Stromal cell of bone marrow (primary cell): ENCODE results near the gene FCN3.
"Not testable (repeated sequence)": the region's sequence is repeated elsewhere in the genome, so short reads cannot be mapped to it uniquely, and the experiment has no call there.

ENCODE experiments used
- DNase-seq: peaks from one replicate; pipeline ENCODE4 v3.0.0-alpha.2; 2012; ENCODE audit warnings: low read depth

Gene FCN3

DNA sequence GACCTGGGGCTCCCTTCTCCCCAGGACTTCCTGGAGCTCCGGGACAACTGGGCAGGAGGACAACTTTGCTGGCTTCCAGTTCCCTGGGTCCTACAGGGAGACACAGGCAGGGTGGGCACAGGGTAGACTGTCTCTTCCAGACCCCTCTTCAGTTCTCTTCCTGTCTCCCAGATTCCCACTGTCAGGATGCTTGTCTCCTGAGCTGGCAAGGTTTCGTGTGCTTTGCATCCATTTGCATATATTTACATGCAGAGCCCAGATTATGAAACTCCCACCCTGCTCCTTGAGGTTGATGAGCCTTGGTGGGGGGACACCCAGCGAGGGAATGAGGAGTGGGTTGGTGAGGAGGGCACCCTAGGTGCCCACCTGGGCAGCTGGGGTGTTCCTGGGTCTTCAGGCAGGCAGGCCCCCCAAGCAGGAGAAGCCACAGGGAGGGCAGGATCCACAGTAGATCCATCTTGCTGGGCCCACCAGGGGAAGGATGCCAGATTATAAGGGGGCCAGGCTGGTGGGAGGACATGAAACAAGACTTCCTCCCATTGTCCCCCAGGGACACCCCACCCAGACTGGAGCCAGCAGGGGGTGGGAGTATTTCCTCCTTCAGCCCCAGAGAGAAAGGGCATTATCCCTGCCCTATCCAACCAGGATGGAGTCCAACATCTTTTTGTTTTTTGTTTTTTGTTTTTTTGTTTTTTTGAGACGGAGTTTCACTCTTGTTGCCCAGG lies at the start of gene FCN3:
Gene FCN3, minus strand, starts transcription at position 463 of the 725 bp plus-strand sequence. Its CDS starts 6 bp downstream, at position 457.
- no peak for DNase-seq

DNA sequence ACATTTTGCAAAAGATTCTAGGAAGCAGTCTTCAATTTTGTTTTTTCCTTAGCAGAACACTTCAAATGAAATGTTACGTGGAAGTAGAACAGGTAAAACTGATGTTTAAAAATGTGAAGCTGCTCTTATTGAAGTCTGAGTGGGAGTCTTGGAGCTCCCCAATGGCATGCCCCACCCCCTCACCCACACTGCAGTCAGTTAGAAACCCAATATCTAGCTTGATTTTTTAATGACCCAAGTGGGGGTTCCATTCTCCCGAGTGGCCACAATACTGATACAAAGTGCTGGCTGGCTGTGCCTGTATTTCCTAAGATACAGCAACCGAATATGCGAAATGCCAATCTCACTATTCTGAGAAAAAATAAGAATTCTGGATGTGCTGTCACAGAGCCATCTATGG lies 49.1 kb upstream of the FCN3 start:
- DNase-seq, result no peak

DNA sequence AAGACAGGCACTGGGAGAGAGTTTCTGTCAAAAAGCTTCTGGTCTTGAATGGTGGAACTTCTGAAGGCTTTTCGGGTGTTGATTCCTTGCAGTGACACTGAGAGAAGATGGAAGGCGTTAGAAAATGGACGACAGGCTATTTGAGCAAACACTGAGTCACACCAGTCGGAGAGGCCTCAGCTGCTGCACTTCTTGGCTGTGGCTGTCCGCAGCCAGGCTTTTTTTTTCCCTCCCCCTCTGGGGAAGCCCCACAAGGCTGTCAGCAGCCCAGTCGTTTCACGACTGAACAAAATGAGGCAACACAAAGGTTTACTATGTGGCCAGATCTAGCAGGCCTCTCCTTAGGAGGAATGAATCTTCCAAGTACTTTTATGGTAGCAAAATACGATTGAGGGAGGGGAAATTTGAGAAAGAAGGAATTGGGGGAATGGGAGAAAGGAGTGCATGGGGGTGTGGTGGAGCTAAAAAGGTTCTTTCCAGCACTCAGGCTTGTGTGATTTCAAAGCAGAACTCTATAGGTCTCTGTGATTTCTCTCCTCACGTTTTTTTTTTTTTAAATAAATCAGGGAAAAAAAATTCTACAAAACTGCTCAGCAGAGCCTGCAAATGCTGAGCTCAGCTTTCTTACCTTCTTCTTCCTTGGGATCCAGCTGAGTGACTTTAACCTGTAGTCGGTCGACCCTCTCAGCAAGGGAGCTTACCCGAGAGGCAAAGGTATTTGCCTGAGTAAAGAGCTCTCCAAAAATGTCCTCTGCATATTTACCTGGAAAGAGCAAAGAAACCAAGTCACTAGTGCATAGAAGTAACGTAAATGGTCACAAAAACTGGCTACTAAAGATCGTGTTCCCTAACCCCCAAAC lies 43.9 kb upstream of the FCN3 start:
- DNase-seq, result peak; percentile 95

DNA sequence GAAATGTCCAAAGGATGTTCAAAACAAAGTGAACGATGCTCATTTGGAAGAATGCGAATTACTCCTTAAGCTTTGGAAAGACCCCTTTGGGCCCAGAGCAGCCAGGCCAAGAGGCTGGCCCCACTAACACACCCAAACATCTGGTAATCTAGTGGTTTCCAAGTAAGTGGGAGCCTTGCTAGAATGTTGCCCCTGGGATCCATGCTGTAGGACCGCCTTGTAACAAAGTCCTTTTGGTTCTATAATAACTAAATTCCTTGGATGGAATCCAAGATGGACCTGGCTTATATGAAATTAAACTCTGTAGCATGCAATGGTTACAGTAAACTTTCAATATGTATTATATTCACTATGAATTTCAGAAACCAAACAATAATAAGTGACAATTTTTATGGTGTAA lies 43.1 kb upstream of the FCN3 start:
- DNase-seq, result no peak

DNA sequence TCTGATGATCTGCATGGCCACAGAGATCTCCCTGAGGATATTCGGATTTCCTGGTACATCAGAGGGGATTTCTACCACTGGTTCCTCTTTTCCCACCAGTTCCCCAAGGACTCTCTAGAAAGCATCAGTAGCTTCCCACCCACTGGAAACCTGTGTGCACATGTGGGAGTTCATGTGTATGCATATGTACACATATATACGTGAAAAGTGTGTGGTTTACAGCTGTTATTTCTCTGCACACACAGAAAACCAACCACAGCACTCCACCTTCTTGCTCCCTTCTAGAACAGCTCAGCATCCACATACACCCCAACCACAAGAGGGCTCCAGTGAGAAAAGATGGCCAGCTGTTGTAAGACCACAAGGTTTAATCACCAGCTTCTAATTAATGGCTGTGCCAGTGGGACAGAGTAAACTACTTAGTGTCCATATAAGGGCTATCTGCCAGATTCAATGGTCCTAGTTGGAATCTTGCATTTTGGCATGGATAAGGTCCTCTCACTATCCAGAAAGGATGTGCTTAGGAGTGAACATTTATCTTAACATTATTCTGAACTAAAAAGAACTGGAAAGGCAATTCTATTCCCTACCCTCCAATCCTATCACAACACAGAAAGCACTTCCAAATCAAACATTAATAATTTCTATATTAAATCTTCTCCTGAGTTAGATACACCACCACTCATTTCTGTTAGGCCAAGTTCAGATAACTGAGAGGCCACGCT lies 41.9 kb upstream of the FCN3 start:
- DNase-seq, result peak; percentile 57

DNA sequence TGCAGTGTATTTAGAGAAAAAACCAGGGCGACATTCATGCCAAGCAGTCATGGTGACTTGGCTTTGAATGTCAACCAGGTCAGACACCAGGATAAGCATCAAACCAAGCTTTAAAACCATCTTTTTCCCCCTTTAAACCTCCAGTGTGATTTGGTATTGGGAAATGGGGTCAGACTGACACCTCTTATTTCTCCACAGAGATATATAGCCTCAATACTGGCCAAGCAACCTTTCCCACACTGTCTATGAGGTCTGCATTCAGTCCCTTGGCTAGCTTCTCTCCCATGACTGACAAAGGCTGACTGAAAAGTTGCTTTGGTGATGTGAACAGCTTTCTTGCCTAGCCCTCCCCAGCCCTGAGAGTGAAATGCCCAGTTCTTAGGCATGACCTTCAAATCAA lies 39.5 kb upstream of the FCN3 start:
- no peak for DNase-seq

DNA sequence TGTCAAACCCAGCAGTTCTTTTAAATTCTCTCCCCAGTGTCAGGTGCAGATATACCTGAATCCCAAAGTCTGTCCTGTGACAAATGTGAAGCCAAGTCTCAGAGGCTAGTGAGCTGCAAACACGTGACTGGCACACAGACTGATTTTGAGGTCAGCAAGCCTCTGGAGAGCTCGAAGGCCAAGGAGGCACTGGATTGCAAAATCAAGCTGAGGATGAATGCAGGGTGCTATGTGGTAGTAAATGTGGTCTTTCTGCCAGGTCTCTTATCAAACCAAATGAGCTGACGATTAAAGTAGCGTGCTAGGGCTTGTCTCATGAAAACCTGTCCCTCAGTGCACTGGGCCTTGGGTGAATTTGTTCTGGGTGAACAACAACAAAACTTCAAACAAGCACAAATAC lies 38.4 kb upstream of the FCN3 start:
- no peak for DNase-seq

DNA sequence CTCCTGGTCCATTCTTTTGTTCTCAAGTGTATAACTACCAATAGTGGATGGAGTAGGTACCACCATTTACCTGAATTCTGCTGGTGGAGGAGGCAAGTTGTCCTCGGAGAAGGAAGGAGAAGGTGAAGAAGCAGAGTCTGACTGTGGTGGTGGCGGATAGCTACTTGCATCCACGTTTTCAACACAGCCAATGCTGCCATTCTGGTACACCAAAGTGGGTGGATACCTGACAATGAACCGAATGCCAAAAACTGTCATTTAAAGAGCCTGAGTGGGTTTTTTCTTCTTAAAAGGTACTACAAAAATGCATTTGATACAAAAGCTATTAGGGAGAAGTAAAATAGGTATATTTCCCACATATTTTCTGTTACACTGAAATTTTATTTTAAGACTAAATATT lies 37.9 kb upstream of the FCN3 start:
- DNase-seq, result no peak

DNA sequence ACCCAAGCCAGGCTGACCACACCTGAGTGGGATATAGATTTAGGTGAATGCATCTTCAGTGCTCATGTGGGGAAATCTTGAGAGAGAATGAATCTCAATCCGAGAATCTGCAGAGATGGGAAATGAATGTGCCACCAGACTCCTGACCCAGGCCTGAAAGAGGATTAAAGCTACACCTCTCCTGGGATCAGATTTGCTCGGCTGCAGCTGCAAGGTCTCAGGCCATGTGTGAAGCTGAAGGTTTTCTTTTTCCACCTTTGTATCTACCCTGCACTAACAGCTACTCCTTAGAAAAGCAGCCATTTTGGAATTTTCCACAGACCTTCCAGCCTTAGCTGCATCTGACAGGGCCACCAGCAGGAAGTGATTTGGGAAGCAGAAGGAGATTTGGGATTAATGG lies 36.1 kb upstream of the FCN3 start:
- no peak for DNase-seq

DNA sequence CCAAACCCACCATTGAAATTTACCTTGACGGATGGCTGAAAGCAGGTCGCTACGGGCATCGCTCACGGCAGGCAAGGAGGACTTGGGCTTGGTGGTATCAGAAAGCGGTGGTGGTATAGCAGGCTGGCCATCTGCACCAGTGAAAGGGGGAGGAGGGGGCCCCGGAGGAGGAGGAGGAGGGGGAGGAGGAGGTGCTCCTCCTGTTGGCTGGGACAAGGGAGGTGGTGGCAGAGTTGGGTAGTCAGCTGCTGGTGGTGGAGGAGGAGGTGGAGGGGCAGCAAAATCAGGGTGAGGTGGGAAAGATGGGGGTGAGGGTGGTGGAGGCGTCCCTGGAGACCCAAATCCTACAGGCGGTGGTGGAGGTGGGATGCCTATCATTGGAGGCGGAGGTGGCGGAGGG lies 35.0 kb upstream of the FCN3 start:
- no peak for DNase-seq

DNA sequence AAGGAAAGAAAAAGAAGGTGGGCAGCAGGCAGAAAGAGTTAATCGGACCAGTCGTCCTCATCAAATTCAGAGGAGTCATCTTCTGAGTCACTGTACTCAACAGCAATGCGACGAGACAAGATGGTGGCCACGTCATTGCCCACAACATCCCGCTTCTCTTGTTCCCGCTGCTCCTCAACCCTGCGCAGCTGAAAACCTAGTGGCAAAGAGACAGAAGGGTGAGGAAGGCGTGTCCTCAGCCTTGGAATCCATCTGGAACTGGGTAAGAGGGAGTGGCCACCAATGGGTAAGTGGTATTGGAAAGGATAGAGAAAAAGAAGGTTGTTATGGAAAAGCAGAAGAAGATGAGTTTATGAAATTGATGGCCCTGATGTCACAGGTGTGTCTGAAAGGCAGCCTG lies 33.5 kb upstream of the FCN3 start:
- DNase-seq, result no peak

DNA sequence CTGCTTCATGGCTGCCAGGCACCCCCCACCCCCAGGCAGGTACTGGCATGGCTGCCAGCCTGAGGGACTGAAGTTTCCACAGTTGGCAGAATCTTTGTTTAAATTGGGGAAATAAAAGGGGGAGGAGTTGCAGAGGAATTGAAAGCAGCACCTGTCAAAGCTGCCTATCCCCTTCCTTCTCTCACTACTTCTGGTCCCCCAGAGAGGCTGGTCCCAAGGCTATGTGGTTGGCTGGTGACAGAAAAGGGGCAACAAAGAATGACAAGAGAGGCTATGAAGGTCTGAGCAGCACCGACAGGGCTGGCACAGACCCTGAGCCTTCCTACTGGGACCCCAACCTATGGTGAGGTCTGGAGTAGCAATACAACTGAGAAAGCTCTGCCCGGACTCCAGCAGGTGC lies 32.2 kb upstream of the FCN3 start:
- DNase-seq, result not testable (repeated sequence)

DNA sequence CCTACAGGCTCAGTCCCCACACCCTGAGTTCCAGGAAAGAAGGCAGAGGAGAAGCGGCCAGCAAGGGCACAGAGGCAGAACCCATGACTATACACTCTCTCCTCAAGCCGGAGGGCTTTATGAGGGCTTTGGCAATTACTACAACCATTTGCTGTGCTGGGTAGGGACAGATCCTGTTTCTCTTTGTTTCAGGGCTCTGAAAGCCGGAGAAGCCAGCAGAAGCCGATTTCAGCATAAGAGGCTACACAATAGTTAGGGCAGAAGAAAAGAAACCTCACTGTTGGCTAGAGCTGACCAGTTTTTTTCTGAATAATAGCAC lies 31.7 kb upstream of the FCN3 start:
- DNase-seq, result no peak

DNA sequence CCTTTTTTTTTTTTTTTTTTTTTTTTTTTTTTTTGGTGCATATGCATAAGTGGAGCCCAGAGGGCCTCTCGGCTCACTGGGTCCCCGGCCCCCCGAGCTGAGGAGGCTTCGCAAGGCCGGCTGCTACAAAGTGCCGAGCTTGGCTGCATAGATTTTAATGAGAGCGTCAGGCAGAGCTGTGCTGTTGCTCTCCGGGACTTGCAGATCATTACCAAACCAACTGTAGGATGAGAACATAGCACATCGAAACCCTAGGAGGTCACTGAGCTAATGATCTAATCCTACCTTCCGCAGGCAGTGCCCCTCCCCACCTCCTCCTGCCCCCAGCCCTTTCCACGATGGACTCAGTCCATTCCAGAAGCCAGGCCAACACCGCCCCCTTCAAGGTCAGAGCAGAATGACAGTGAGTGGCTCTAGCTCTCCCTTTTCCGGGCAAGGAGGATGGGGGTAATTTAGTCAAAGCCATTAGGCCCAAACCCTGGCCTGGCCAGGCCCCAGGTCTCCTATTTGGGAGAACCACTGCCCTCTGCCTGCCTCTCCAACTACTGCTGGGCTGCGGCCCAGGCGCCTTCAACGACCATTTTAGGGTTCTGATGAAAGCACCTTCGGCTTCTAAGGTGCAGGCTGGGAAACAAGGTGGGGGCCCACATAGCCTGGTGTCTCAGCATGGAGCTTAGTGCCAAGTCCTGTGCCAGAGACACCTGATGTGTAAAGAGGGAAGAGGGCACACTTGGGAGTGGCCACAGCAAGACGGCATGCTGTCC lies 31.2 kb upstream of the FCN3 start:
- DNase-seq, result not testable (repeated sequence)

DNA sequence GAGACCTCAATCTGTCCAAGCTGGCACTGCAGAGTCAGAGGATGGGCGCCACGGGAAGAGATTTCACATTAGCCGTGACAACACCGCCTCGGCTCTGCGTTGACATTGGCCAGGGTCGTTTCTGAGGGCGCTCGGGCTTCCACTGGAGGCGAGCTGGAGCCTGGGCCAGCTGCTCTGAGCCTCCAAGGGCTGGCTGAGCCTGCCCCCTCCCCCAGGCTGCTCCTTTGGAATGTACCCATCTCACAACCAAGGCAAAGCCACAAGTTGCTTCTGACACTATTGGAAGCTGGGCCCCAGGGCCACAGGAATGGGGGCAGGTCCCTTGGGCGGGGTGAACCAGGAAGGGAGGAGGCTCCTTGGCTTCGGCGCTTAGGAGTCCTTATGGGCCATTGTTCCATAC lies 30.4 kb upstream of the FCN3 start:
- peak; percentile 73 for DNase-seq

DNA sequence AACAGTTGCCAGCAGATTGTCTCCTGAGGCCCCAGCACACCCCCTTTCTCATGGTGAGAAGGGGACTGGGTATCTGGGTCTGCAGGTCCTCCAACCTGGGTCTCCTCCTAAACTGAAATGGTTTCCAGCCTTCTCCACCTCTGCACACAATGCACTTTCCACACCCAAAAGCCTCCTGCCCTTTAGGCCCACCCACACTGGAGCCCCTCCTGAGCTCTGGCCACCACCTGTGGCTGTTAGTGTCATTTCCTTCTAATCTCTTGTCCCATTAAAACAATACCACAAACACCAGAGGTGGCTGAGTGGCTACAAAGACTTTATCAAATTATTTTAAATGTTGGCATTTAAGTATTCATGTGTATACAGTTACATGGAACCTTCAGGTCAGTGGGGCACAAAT lies 29.3 kb upstream of the FCN3 start:
- no peak for DNase-seq

DNA sequence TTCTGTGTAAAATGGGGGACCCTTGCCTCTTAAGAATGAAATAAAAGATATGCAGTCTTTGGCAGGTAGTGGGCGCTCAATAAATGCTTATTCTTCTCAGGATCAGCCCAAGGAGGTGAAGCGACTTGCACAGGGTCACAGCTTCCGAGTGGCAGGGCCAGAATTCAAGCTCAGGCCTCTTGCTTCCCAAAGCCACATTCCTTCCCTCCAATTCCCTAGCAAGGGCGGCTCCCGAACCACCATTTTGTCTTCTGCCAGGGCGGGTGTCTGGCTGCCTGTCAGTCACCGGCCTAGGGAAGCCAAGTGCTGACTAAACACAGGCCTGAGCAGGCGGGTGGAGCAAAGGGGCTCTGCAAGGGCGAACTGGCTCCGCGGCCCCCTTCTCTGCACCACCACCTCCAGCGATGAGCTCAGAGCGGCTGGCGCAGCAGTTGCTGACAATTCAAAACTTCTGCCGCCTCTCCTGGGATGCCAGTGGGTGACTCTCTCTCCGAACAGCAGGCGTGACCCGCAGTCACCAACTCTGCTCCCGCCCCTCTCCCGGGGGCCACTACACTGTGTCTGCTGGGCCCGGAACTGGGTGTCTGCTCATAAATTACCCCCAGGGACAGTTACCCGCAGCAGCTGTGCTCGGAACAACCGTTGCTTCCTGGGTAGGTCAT lies 28.6 kb upstream of the FCN3 start:
- DNase-seq, result peak; percentile 75

DNA sequence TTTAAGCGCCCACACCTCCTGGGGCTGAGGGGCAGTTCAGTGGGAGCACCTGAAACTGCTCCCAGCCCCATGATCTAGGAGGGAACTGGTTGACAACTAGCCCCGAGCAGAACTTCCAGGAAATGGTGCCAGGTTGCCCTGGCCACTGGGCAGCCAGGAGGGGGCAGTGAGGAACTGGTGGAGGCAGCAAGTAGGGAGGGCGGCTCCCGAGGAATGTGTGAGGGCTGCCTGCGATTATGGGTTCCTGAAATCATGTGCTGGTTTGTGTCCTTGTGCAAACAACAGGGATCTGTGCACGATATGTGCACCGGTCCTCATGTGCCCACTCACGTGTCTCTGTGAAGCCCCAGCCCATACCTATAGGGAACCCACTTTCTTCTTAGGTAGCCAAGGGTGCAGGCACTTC lies 27.7 kb upstream of the FCN3 start:
- DNase-seq, result peak; percentile 48

DNA sequence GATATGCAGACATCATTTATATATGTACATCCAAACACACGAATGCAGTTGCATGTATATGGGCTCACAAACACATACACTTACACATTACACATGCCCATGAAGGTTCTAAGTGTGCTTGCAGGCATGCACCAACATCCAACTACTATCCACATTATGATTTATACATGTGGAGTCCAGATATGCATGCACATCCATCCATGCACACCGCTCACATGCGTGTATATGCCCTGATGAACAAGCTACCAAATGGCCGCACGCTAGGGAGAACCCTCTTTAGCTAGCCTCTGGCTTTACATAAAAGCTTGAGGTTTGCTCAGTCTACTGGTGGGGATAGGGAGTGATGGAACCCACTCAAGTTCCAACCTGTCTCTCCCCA lies 26.3 kb upstream of the FCN3 start:
- no peak for DNase-seq

DNA sequence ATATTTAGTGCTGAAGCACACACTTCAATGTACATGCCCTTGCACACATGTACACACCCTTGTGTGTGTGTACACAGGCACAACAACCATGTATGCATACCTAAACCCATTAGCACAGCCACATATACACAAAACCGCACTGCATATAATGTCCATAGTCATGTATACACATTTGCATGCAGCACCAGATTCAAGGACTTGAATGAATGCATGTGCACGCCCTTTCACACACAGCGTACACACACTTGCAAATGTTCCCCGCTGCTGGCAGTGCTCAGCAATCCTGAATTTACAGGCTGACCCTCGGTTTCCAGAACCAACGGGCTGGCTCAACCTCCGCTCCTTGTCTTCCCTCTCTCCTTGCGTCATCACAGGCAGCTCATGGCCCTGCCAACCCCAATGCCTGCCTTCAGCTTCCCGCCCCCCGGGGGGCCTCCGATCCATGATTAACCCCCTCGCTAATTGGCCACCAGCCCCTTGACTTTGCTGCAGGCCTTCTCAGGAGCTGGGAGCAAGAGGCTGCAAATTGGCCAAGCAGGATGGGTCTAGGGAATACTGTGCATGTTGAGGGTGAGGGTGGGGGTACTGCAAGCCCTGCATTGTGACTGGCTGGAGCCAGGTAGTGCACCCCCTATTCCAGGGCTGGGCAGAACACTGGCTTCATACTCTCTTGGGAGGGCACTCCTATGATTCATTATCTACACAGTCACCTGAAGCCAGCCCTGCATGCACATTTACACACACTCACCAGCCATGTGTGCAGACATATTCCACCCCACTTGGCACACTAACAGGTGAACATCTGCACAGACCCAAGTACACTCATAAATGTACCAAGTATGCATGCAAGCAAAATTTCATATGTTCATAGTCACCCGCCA lies 25.7 kb upstream of the FCN3 start:
- DNase-seq, result no peak
